H1 (cell line): ENCODE measurements around the gene SLC2A13.

Experiments
- BRCA1 ChIP-seq: IDR thresholded peaks from 2 replicates; pipeline ENCODE4 v1.6.1; 2012; ENCODE audit warnings: low read depth, low read length, improper control_type of control experiment
- CBX5 ChIP-seq: fragments of 300-800, 300-1000 bp; sonication (generic); IDR thresholded peaks from 2 replicates; pipeline ENCODE4 v1.7.1; 2016; ENCODE audit warnings: antibody characterized with exemption, low read length, low read depth
- CTCF ChIP-seq, 3 experiments: IDR thresholded peaks; 1 replicate in 2 of 3; 2 replicates in 1 of 3; pipeline versions ENCODE4 v1.5.1 to v1.6.1; 2011; ENCODE audit warnings: low read length in 3 of 3, mild to moderate bottlenecking in 3 of 3, inconsistent platforms in 2 of 3, low read depth in 1 of 3, moderate library complexity in 1 of 3; ENCODE audit not compliant: insufficient read depth in 1 of 3; ENCODE audit errors: control extremely low read depth in 1 of 3
- RFX5 ChIP-seq: IDR thresholded peaks from 2 replicates; pipeline ENCODE4 v1.6.1; 2011; ENCODE audit warnings: low read depth, low read length, improper control_type of control experiment, borderline replicate concordance

- no peak for TF ChIP-seq CBX5
- TF ChIP-seq CTCF (IDR thresholded peaks at IDR 0.05; ENCODE audit: control extremely low read depth in 1 of 3, insufficient read depth in 1 of 3, low read depth in 1 of 3, low read length in 3 of 3): no peak
- no peak for TF ChIP-seq BRCA1
- no peak for TF ChIP-seq RFX5
Measured at GRCh38 chr12:39867631-39868327, 238.1 kb downstream of the SLC2A13 start.
